Ascending aorta (tissue), 2 donors: ENCODE measurements around the gene MEG3. TPM values are rescaled to one million over a fixed set of nuclear protein-coding genes. Genes with fewer than 3 reads are reported as not detected.
"Not testable (repeated sequence)": the region's sequence is repeated elsewhere in the genome, so short reads cannot be mapped to it uniquely, and the experiment has no call there.

Experiments
- DNase-seq, 2 donors: peaks; one replicate each; pipeline ENCODE4 v3.0.0-alpha.2; 2019; ENCODE audit warnings: low spot score in 2 of 2
- H3K27ac ChIP-seq, 2 donors: fragments of 200-600 bp; sonication (generic); one replicate each; pipeline ENCODE4 v1.5.1; 2016 to 2017; ENCODE audit warnings: mild to moderate bottlenecking in 1 of 2
- H3K27me3 ChIP-seq: fragments of 200-600 bp; sonication (generic); one replicate; pipeline ENCODE4 v1.5.1; 2017
- H3K36me3 ChIP-seq, 2 donors: fragments of 200-600 bp; sonication (generic); one replicate each; pipeline ENCODE4 v1.5.1; 2016
- H3K4me1 ChIP-seq, 2 donors: fragments of 200-600 bp; sonication (generic); one replicate each; pipeline ENCODE4 v1.5.1; 2016 to 2017; ENCODE audit warnings: mild to moderate bottlenecking in 1 of 2
- H3K4me3 ChIP-seq, 2 donors: fragments of 200-600 bp; sonication (generic); one replicate each; pipeline ENCODE4 v1.5.1; 2016 to 2017; ENCODE audit warnings: mild to moderate bottlenecking in 1 of 2
- H3K9me3 ChIP-seq, 2 donors: fragments of 200-600 bp; sonication (generic); one replicate each; pipeline ENCODE4 v1.5.1; 2016
- CTCF ChIP-seq, 3 experiments: fragments of 200-600 bp in 2 of 3; fragments of 450-650 bp in 1 of 3; sonication (generic) in 2 of 3; IDR thresholded peaks; one replicate each; pipeline ENCODE4 v1.5.1; 2016 to 2019; ENCODE audit warnings: antibody characterized with exemption in 3 of 3, mild to moderate bottlenecking in 1 of 3, moderate library complexity in 1 of 3
- intact Hi-C: fragments of 100-400 bp; cut with DNase I; formaldehyde crosslinking; loops from one replicate; pipeline ENCODE4 v1.15.1; 2023
- total RNA-seq: library from RNA; depleted of rRNA; stranded (reverse); fragments of >200 nt; gene quantifications from one replicate; pipeline ENCODE4 v1.1.0, GENCODE V29; 2016

MEG3 gene
- total RNA-seq, 1 donor from 2014 or later = 105 TPM

DNA sequence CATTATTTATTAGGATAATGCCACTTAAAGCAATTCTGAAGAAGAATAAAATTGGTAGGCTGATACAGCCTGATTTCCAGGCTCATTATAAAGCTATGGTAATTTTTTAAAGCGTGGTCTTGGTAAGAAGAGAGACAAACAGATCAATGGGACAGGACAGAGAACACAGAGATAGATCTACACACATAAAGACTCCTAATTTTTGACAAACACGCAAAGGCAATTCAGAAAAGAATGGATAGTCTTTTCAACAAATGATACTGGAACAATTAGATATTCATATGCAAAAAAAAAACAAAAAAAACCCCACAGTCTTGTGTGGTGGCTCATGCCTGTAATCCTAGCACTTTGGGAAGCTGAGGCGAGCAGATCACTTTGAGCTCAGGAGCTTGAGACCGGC lies 25.9 kb upstream of the MEG3 start:
- Histone ChIP-seq H3K27ac (no peak overlapping the region), H3K36me3 (no peaks in the 10 kb centered on the region), H3K27me3 (no peaks in the 10 kb centered on the region), H3K4me3 (no peak overlapping the region), H3K9me3 (no peaks in the 10 kb centered on the region), H3K4me1 (no peaks in the 10 kb centered on the region)
- no peak for DNase-seq
- intact Hi-C loops = no loop called here
- TF ChIP-seq CTCF (IDR thresholded peaks at IDR 0.05) = no peak

DNA sequence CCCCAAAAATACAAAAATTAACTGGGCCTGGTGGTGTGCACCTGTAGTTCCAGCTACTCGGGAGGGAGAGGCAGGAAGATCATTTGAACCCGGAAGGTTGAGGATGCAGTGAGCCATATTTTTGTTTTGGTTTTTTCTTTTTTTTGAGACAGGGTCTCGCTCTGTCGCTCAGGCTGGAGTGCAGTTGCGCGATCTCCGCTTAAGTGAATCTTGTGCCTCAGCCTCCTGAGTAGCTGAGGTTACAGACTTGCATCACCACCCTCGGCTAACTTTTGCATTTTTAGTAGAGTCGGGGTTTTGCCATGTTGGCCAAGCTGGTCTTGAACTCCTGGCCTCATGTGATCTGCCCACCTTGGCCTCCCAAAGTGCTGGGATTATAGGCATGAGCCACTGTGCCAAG lies 24.5 kb upstream of the MEG3 start:
- H3K4me1 ChIP-seq, H3K9me3 ChIP-seq, DNase-seq, H3K27ac ChIP-seq, H3K4me3 ChIP-seq, H3K36me3 ChIP-seq, H3K27me3 ChIP-seq, intact Hi-C loops: not testable (repeated sequence)

- Histone ChIP-seq H3K27me3 (no peaks in the 10 kb centered on the region), H3K4me3 (no peak overlapping the region), H3K9me3 (no peaks in the 10 kb centered on the region), H3K4me1 (no peaks in the 10 kb centered on the region), H3K27ac (no peak overlapping the region), H3K36me3 (no peaks in the 10 kb centered on the region)
- no peak for TF ChIP-seq CTCF (IDR thresholded peaks at IDR 0.05)
- intact Hi-C loops = no loop called here
- DNase-seq = no peak
These were observed 23.7 kb upstream of the MEG3 start for GRCh38 chr14:100802179-100802578.

GRCh38 chr14:100802766-100803165 lies 23.2 kb upstream of the MEG3 start:
- no peak overlapping the region for H3K4me3 ChIP-seq
- no peaks in the 10 kb centered on the region for H3K36me3 ChIP-seq
- no peaks in the 10 kb centered on the region for H3K9me3 ChIP-seq
- no peaks in the 10 kb centered on the region for H3K4me1 ChIP-seq
- H3K27ac ChIP-seq = no peak overlapping the region
- intact Hi-C loops = no loop called here
- H3K27me3 ChIP-seq = no peaks in the 10 kb centered on the region
- TF ChIP-seq CTCF (IDR thresholded peaks at IDR 0.05) = no peak
- DNase-seq = no peak

DNA sequence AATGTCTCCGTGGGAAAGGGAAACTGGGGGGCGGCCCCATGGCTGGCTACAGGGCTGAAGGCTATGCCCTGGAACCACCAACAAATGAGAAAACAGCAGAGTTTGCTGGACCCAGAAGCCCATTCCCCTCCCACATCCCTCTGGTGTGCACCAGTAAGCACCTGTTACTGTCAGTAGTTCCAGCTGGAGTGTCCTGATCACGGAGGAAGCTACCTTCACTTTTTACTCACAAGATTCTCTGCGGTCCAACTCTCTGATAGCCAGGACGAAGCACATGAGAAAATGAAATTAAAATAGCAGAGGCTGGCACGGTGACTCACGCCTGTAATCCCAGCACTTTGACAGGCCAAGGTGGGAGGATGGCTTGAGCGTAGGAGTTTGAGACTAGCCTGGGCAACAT lies 22.7 kb upstream of the MEG3 start:
- DNase-seq = no peak
- Histone ChIP-seq H3K36me3 (no peaks in the 10 kb centered on the region), H3K9me3 (peaks cover 0 to 3% of the 10 kb centered on the region in 2 donors), H3K27me3 (no peaks in the 10 kb centered on the region), H3K4me3 (no peak overlapping the region), H3K27ac (no peak overlapping the region), H3K4me1 (no peaks in the 10 kb centered on the region)
- intact Hi-C loops = no loop called here
- no peak for TF ChIP-seq CTCF (IDR thresholded peaks at IDR 0.05)

- no peaks in the 10 kb centered on the region for H3K27me3 ChIP-seq
- no peak for TF ChIP-seq CTCF (IDR thresholded peaks at IDR 0.05)
- H3K27ac ChIP-seq = no peak overlapping the region
- no peaks in the 10 kb centered on the region for H3K4me1 ChIP-seq
- no peaks in the 10 kb centered on the region for H3K36me3 ChIP-seq
- H3K9me3 ChIP-seq = peaks cover 0 to 4% of the 10 kb centered on the region in 2 donors
- DNase-seq = no peak
- no peak overlapping the region for H3K4me3 ChIP-seq
- intact Hi-C loops = no loop called here
These were observed 22.2 kb upstream of the MEG3 start for GRCh38 chr14:100803676-100804075.
